GM12891 (cell line): ENCODE results near the gene RAB8A.

Experiments used
- POLR2A ChIP-seq: IDR thresholded peaks from 2 replicates; pipeline ENCODE4 v1.6.1; 2011; ENCODE audit warnings: low read depth, low read length, control low read depth
- POLR2AphosphoS5 ChIP-seq: IDR thresholded peaks from 2 replicates; pipeline ENCODE4 v1.6.1; 2011; ENCODE audit warnings: low read depth, low read length, control low read depth
- SPI1 ChIP-seq: IDR thresholded peaks from 2 replicates; pipeline ENCODE4 v1.6.1; 2011; ENCODE audit warnings: low read depth, low read length, control low read depth
- TAF1 ChIP-seq: IDR thresholded peaks from 2 replicates; pipeline ENCODE4 v1.6.1; 2011; ENCODE audit warnings: low read depth, low read length, control low read depth

DNA sequence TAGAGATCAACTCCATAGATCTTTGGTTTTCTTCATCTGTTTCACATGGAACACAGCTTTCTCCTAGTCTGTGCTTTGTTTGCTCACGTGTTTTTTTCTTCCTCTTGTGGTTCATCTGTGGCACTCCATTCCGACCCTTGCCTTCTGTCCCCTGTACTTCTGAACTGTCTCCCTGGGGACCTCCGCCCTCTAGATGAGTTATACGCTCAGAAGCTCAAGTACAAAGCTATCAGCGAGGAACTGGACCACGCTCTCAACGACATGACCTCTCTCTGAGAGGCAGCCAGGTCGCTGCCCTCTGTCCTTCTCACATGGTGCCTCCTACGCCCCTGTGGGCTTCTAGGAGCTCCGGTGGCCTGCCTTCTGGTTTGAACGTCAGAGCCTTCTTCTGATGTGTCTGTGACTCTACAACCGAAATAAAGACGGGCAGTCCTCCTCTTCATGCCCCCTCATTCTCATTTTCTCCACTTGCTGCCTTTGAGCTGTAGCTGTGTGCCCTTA lies 16.6 kb upstream of the RAB8A start:
- no peak for TF ChIP-seq POLR2A
- TF ChIP-seq POLR2AphosphoS5, result peak; percentile 8; the same call in 1 of the 2 replicates
- TF ChIP-seq TAF1, result no peak
- no peak for TF ChIP-seq SPI1
